Astrocyte of the cerebellum (primary cell): ENCODE measurements around the gene HSBP1L1.
"Not testable (repeated sequence)": the region's sequence is repeated elsewhere in the genome, so short reads cannot be mapped to it uniquely, and the experiment has no call there.

ENCODE experiments used
- DNase-seq: peaks from one replicate; pipeline ENCODE4 v3.0.0-alpha.2; 2011; ENCODE audit warnings: low read depth
- H3K4me3 ChIP-seq: 2 replicates; pipeline ENCODE4 v1.5.1; 2011; ENCODE audit warnings: mild to moderate bottlenecking, low read depth, low read length, moderate library complexity
- CTCF ChIP-seq: IDR thresholded peaks from 2 replicates; pipeline ENCODE4 v1.5.1; 2012; ENCODE audit warnings: low read length, low read depth, moderate library complexity, mild to moderate bottlenecking; ENCODE audit errors: missing control alignments
- in situ Hi-C: cut with HindIII; loops from 2 replicates; pipeline ENCODE4 v1.10.0; 2017; ENCODE audit warnings: low sequenced_read_pairs

HSBP1L1 gene

GRCh38 chr18:79953971-79954651 lies 10.3 kb upstream of the HSBP1L1 start:
- no peak overlapping the region for H3K4me3 ChIP-seq
- in situ Hi-C loops = no loop called here
- no peak for DNase-seq
- no peak for TF ChIP-seq CTCF

GRCh38 chr18:79954791-79955190 lies 9.7 kb upstream of the HSBP1L1 start:
- no peak for DNase-seq
- no peak for TF ChIP-seq CTCF
- in situ Hi-C loops = no loop called here

GRCh38 chr18:79955302-79956075 lies 9.0 kb upstream of the HSBP1L1 start:
- in situ Hi-C loops = no loop called here
- TF ChIP-seq CTCF = no peak

More at GRCh38 chr18:79954791-79955190, 9.7 kb upstream of the HSBP1L1 start:
- H3K4me3 ChIP-seq = no peak overlapping the region

GRCh38 chr18:79956276-79956675 lies 8.2 kb upstream of the HSBP1L1 start:
- no peak for DNase-seq

More at GRCh38 chr18:79955302-79956075, 9.0 kb upstream of the HSBP1L1 start:
- H3K4me3 ChIP-seq = no peak overlapping the region
- DNase-seq = no peak

GRCh38 chr18:79958981-79959380 lies 5.5 kb upstream of the HSBP1L1 start:
- DNase-seq = no peak
- in situ Hi-C loops = no loop called here
- no peak for TF ChIP-seq CTCF
- no peak overlapping the region for H3K4me3 ChIP-seq

More at GRCh38 chr18:79956276-79956675, 8.2 kb upstream of the HSBP1L1 start:
- in situ Hi-C loops = no loop called here
- H3K4me3 ChIP-seq = no peak overlapping the region
- TF ChIP-seq CTCF = no peak

- in situ Hi-C loops, H3K4me3 ChIP-seq, DNase-seq: not testable (repeated sequence)
- TF ChIP-seq CTCF = peak; percentile 4
These were observed 4.2 kb upstream of the HSBP1L1 start for GRCh38 chr18:79960161-79960801.
